Suprapubic skin (tissue), 4 donors: ENCODE measurements around the gene PEPD. TPM values are rescaled to one million over a fixed set of nuclear protein-coding genes. Genes with fewer than 3 reads are reported as not detected.
"Not testable (repeated sequence)": the region's sequence is repeated elsewhere in the genome, so short reads cannot be mapped to it uniquely, and the experiment has no call there.

Experiments
- DNase-seq, 2 donors: peaks; one replicate each; pipeline ENCODE4 v3.0.0-alpha.2; 2019; ENCODE audit warnings: low spot score in 2 of 2
- H3K27ac ChIP-seq: fragments of 200-600 bp; sonication (generic); one replicate; pipeline ENCODE4 v1.5.1; 2019
- H3K27me3 ChIP-seq: fragments of 200-600 bp; sonication (generic); one replicate; pipeline ENCODE4 v1.5.1; 2019
- H3K36me3 ChIP-seq: fragments of 200-600 bp; sonication (generic); one replicate; pipeline ENCODE4 v1.5.1; 2019
- H3K4me1 ChIP-seq: fragments of 200-600 bp; sonication (generic); one replicate; pipeline ENCODE4 v1.5.1; 2019
- H3K4me3 ChIP-seq: fragments of 200-600 bp; sonication (generic); one replicate; pipeline ENCODE4 v1.5.1; 2019; ENCODE audit warnings: mild to moderate bottlenecking
- H3K9me3 ChIP-seq: fragments of 200-600 bp; sonication (generic); one replicate; pipeline ENCODE4 v1.5.1; 2019
- CTCF ChIP-seq, 2 donors: fragments of 200-600 bp in 1 of 2; fragments of 450-650 bp in 1 of 2; sonication (generic) in 1 of 2; IDR thresholded peaks; one replicate each; pipeline ENCODE4 v1.5.1; 2016 to 2019; ENCODE audit warnings: antibody characterized with exemption in 2 of 2, mild to moderate bottlenecking in 1 of 2, moderate library complexity in 1 of 2
- EP300 ChIP-seq: sonication (generic); formaldehyde crosslinking; IDR thresholded peaks from one replicate; pipeline ENCODE4 v1.6.1; 2017; ENCODE audit warnings: antibody characterized with exemption
- POLR2A ChIP-seq, 2 donors: fragments of 450-650 bp; IDR thresholded peaks; one replicate each; pipeline ENCODE4 v1.6.1; 2017; ENCODE audit warnings: antibody characterized with exemption in 2 of 2, mild to moderate bottlenecking in 2 of 2, moderate library complexity in 2 of 2
- POLR2AphosphoS5 ChIP-seq, 3 donors: sonication (generic); formaldehyde crosslinking; IDR thresholded peaks; one replicate each; pipeline ENCODE4 v1.6.1; 2017; ENCODE audit warnings: antibody characterized with exemption in 3 of 3
- WGBS: methylation state at CpG from one replicate; pipeline ENCODE4 v1.1.5; 2018; 5-methylcytosine and 5-hydroxymethylcytosine counted together
- total RNA-seq, 4 donors: library from RNA; depleted of rRNA; stranded (reverse); fragments of >200 nt; gene quantifications; one replicate each; pipeline ENCODE4 v1.1.0, GENCODE V29; 2016

Gene PEPD
- total RNA-seq, 4 donors from 2014 or later, result 35.2 to 73.8 (median 55.9) TPM

GRCh38 chr19:33484226-33484774, 37.3 kb downstream of the PEPD start:
- peak in 1 of 2 donors; percentile 16 for DNase-seq
- Histone ChIP-seq H3K27me3 (no peaks in the 10 kb centered on the region), H3K4me3 (no peak overlapping the region), H3K9me3 (peaks cover 15% of the 10 kb centered on the region), H3K4me1 (no peaks in the 10 kb centered on the region), H3K36me3 (peaks cover 33% of the 10 kb centered on the region), H3K27ac (no peak overlapping the region)
- WGBS, result 95% methylated on average over 8 of the region's 8 CpGs
- no peak for TF ChIP-seq POLR2AphosphoS5 (IDR thresholded peaks at IDR 0.05)
- TF ChIP-seq CTCF (IDR thresholded peaks at IDR 0.05), result no peak
- no peak for TF ChIP-seq POLR2A (IDR thresholded peaks at IDR 0.05)
- no peak for TF ChIP-seq EP300

- Histone ChIP-seq H3K9me3 (peaks cover 15% of the 10 kb centered on the region), H3K27ac (no peak overlapping the region), H3K4me3 (no peak overlapping the region), H3K4me1 (no peaks in the 10 kb centered on the region), H3K27me3 (no peaks in the 10 kb centered on the region), H3K36me3 (peaks cover 31% of the 10 kb centered on the region)
- 51% methylated on average over 3 of the region's 3 CpGs for WGBS
- no peak for DNase-seq
- no peak for TF ChIP-seq POLR2AphosphoS5 (IDR thresholded peaks at IDR 0.05)
- TF ChIP-seq CTCF (IDR thresholded peaks at IDR 0.05), result no peak
- no peak for TF ChIP-seq EP300
- no peak for TF ChIP-seq POLR2A (IDR thresholded peaks at IDR 0.05)
These were observed 39.1 kb downstream of the PEPD start for GRCh38 chr19:33482476-33482875.

GRCh38 chr19:33481863-33482262, 39.7 kb downstream of the PEPD start:
- Histone ChIP-seq H3K4me3 (no peak overlapping the region), H3K36me3 (peaks cover 32% of the 10 kb centered on the region), H3K4me1 (no peaks in the 10 kb centered on the region), H3K9me3 (peaks cover 15% of the 10 kb centered on the region), H3K27ac (no peak overlapping the region), H3K27me3 (no peaks in the 10 kb centered on the region)
- TF ChIP-seq POLR2A (IDR thresholded peaks at IDR 0.05) (no peak), CTCF (IDR thresholded peaks at IDR 0.05) (no peak), EP300 (no peak), POLR2AphosphoS5 (IDR thresholded peaks at IDR 0.05) (no peak)
- peak in 1 of 2 donors; percentile 12 for DNase-seq
- WGBS, result 90% methylated on average over 4 of the region's 4 CpGs

GRCh38 chr19:33479570-33479969, 42.0 kb downstream of the PEPD start:
- H3K36me3 ChIP-seq, result peaks cover 35% of the 10 kb centered on the region
- DNase-seq, result not testable (repeated sequence)
- WGBS, result 94% methylated on average over 3 of the region's 3 CpGs

GRCh38 chr19:33477781-33478180, 43.8 kb downstream of the PEPD start:
- H3K9me3 ChIP-seq, result peaks cover 2% of the 10 kb centered on the region
- no peaks in the 10 kb centered on the region for H3K27me3 ChIP-seq
- TF ChIP-seq POLR2A (IDR thresholded peaks at IDR 0.05), result no peak
- no peak for TF ChIP-seq POLR2AphosphoS5 (IDR thresholded peaks at IDR 0.05)
- no peak for TF ChIP-seq EP300
- DNase-seq, result peak in 1 of 2 donors; percentile 23
- no peak overlapping the region for H3K4me3 ChIP-seq
- no peaks in the 10 kb centered on the region for H3K4me1 ChIP-seq
- WGBS, result 94% methylated on average over 10 of the region's 10 CpGs
- H3K27ac ChIP-seq, result no peak overlapping the region
- peaks cover 25% of the 10 kb centered on the region for H3K36me3 ChIP-seq

More at GRCh38 chr19:33479570-33479969, 42.0 kb downstream of the PEPD start:
- not testable (repeated sequence) for H3K4me3 ChIP-seq, H3K27ac ChIP-seq, H3K4me1 ChIP-seq, H3K27me3 ChIP-seq
- H3K9me3 ChIP-seq, result peaks cover 15% of the 10 kb centered on the region

GRCh38 chr19:33476151-33476707, 45.4 kb downstream of the PEPD start:
- Histone ChIP-seq H3K27ac (no peak overlapping the region), H3K9me3 (no peaks in the 10 kb centered on the region), H3K36me3 (peaks cover 25% of the 10 kb centered on the region), H3K27me3 (no peaks in the 10 kb centered on the region), H3K4me1 (no peaks in the 10 kb centered on the region), H3K4me3 (no peak overlapping the region)
- DNase-seq, result peak in 1 of 2 donors; percentile 28
- TF ChIP-seq POLR2AphosphoS5 (IDR thresholded peaks at IDR 0.05) (no peak), POLR2A (IDR thresholded peaks at IDR 0.05) (no peak), EP300 (no peak), CTCF (IDR thresholded peaks at IDR 0.05) (no peak)
- WGBS, result 93% methylated on average over 11 of the region's 11 CpGs
